ENCODE measurements around the gene RALGPS1.

DNA sequence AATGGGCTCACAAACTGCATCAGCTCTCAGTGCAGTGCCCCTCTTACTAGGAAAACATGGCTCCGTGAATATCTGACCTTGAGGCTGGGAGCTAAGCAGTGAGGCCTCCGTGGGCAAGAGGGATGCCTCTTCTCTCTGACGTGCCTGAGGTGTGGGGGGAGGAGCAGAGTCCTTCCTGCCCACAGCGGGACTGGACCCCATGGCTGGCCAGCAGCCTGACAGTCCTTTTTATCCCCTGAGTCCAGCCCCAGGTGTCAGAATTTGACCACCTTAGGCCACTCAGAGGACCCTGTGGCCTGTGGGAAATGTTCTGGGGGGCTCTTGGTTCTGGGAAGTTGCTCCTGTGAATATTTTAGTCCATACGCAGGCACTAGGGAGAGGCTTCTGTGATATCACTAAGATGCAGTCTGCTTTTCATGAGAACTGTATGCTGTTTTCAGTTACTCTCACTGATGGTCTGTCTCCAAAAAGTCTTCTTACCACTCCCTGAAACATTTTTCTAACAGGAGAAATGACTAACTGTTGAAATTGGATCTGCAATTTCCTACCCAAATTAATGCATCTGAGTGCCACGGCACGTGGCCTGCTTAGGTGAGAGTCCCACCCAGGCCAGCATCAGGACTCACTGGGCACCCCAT lies 184.5 kb downstream of the RALGPS1 start:
- TF ChIP-seq POLR2A (IDR thresholded peaks at IDR 0.05) = no peak
- TF ChIP-seq, protein P1, sequence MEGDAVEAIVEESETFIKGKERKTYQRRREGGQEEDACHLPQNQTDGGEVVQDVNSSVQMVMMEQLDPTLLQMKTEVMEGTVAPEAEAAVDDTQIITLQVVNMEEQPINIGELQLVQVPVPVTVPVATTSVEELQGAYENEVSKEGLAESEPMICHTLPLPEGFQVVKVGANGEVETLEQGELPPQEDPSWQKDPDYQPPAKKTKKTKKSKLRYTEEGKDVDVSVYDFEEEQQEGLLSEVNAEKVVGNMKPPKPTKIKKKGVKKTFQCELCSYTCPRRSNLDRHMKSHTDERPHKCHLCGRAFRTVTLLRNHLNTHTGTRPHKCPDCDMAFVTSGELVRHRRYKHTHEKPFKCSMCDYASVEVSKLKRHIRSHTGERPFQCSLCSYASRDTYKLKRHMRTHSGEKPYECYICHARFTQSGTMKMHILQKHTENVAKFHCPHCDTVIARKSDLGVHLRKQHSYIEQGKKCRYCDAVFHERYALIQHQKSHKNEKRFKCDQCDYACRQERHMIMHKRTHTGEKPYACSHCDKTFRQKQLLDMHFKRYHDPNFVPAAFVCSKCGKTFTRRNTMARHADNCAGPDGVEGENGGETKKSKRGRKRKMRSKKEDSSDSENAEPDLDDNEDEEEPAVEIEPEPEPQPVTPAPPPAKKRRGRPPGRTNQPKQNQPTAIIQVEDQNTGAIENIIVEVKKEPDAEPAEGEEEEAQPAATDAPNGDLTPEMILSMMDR (IDR thresholded peaks at IDR 0.05) = no peak
